Activated naive CD8-positive, alpha-beta T cell (primary cell): Measurements from ENCODE around the gene MDFIC.

Source experiments
- H3K27ac Mint-ChIP-seq: one replicate; pipeline ENCODE4 v1.8.0; 2021; ENCODE audit warnings: mixed read lengths
- H3K27me3 Mint-ChIP-seq: one replicate; pipeline ENCODE4 v1.8.0; 2021; ENCODE audit warnings: mixed read lengths
- H3K36me3 Mint-ChIP-seq: one replicate; pipeline ENCODE4 v1.8.0; 2021; ENCODE audit warnings: mixed read lengths
- H3K4me1 Mint-ChIP-seq: one replicate; pipeline ENCODE4 v1.8.0; 2021; ENCODE audit warnings: low read depth, mixed read lengths
- H3K4me3 Mint-ChIP-seq: one replicate; pipeline ENCODE4 v1.8.0; 2021; ENCODE audit warnings: mild to moderate bottlenecking, mixed read lengths
- H3K9me3 Mint-ChIP-seq: one replicate; pipeline ENCODE4 v1.8.0; 2021; ENCODE audit warnings: low read depth, mixed read lengths

The MDFIC gene

DNA sequence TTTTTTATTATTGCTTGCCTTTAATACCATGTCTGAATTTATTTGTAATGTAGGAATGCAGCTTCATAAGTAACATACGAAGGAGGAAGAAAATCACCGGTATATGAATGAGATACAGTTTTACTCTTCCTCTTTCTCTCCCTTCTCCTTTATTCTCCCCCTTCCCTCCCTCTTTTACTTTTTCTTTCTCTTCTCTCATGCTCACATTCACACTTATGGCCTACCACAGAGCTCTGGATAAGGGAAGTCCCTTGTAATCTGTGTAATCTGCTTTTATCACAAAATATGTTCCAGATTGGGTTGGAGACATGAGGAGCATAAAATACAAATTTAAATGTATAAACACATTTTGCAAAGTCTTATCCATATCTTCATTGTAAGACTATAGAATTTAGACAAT, 59.4 kb downstream of the MDFIC start:
- peaks cover 36% of the 10 kb centered on the region for H3K36me3 Mint-ChIP-seq
- peak overlapping the region; percentile 18 for H3K27ac Mint-ChIP-seq

DNA sequence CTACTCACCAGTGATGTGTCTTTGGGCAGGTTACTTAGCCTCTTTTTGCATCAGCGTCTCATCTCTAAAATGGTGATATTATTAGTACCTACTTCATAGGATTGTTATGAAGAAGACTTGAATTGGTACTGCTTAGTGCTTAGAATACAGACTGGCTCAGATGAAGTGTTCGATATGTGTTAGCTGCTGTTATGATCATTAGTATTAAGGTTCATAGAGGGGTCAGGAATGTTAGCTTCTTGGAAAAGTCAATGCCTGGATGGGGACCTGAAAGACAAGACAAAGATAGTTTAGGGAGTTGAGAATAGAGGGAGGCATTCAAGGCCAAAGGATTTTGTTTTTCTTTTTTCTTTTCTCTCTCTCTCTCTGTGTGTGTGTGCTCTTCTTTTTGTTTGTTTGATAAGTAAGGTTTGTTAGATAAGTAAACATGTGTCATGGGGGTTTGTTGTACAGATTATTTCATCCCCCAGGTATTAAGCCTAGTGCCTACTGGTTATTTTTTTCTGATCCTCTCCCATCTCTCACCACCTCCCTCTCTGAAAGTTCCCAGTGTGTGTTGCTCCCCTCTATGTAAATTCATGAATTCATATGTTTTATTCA, 63.3 kb downstream of the MDFIC start:
- no peaks in the 10 kb centered on the region for H3K27me3 Mint-ChIP-seq
- no peak overlapping the region for H3K4me3 Mint-ChIP-seq
- H3K36me3 Mint-ChIP-seq: peaks cover 45% of the 10 kb centered on the region
- H3K9me3 Mint-ChIP-seq: no peaks in the 10 kb centered on the region
- peaks cover 36% of the 10 kb centered on the region for H3K4me1 Mint-ChIP-seq
- H3K27ac Mint-ChIP-seq: peak overlapping the region; percentile 29

More for the DNA sequence above, 59.4 kb downstream of the MDFIC start:
- no peak overlapping the region for H3K4me3 Mint-ChIP-seq
- peaks cover 43% of the 10 kb centered on the region for H3K4me1 Mint-ChIP-seq
- H3K9me3 Mint-ChIP-seq: no peaks in the 10 kb centered on the region
- no peaks in the 10 kb centered on the region for H3K27me3 Mint-ChIP-seq

DNA sequence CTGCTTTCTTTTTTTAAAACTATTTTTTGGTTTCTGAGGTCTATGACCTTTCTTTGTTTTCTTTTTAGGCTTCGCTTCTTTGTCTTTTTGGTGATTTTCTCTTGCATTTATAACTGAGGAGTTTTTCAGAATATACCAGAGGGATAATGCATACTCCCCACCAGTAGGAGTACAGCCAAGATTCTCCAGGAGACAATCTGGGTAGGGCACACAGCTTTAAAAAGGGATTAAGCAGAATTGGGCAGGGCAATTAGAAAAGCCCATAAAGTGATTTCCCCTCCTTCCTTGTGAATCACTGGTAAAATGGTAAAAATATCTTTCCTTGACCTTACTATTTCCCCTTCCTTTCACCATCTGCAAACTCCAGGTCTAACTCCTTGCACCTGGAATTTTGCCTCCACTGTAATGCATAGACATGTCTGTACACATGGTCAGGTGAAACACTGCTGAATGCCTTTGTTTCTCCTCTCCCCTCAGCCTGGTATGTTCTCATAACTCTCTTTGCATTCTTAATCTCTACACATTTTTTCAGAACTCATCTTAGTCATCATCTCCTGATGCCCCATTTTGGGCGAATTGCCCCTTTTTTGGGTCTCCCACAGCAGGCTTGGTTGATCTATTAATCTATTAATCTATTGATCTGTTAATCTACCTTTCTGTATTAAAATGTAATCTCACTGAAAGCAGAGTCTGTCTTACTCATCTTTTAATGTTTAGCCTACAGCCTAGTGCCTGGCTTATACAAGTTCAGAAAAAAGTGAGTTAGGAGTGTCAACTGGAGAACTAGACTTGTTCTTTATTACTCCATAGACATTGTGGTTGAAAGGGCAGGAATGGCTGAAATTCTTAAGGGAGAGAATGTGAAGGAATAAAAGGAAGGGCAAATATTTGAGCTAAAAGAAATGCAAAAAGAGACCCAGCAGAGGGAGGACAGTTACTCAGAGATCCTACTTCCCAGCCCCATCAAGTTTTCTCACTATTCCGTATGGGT, 64.6 kb downstream of the MDFIC start:
- Mint-ChIP-seq H3K4me3 (no peak overlapping the region), H3K27me3 (no peaks in the 10 kb centered on the region), H3K9me3 (no peaks in the 10 kb centered on the region), H3K4me1 (peaks cover 26% of the 10 kb centered on the region), H3K27ac (peak overlapping the region; percentile 14), H3K36me3 (peaks cover 41% of the 10 kb centered on the region)

DNA sequence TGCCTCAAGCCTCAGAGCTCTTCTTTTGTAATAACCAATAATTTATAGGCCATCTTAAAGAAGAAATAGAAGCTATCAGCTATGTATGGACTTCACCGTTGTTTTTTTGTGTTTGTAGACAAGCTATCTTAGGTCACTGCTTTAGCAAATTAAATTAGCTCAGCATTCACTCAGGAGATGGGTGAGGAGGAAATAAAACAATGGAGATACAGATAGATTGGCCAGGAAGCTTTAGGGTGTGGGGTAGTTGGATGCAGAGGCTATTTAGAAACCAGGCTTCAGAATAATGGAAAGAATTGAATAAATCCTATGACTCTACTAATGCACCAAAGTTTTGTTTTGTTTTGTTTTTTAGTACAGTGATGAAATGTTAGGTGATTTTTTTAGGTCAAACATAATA, 66.1 kb downstream of the MDFIC start:
- no peaks in the 10 kb centered on the region for H3K27me3 Mint-ChIP-seq
- no peak overlapping the region for H3K4me3 Mint-ChIP-seq
- H3K4me1 Mint-ChIP-seq: peaks cover 28% of the 10 kb centered on the region
- H3K36me3 Mint-ChIP-seq: peaks cover 35% of the 10 kb centered on the region
- H3K27ac Mint-ChIP-seq: no peak overlapping the region
- H3K9me3 Mint-ChIP-seq: no peaks in the 10 kb centered on the region

- no peak overlapping the region for H3K4me3 Mint-ChIP-seq
- H3K27ac Mint-ChIP-seq: no peak overlapping the region
- peaks cover 39% of the 10 kb centered on the region for H3K36me3 Mint-ChIP-seq
- no peaks in the 10 kb centered on the region for H3K27me3 Mint-ChIP-seq
- H3K9me3 Mint-ChIP-seq: no peaks in the 10 kb centered on the region
- H3K4me1 Mint-ChIP-seq: peaks cover 35% of the 10 kb centered on the region
Measured at GRCh38 chr7:114988755-114989375, 67.0 kb downstream of the MDFIC start.

DNA sequence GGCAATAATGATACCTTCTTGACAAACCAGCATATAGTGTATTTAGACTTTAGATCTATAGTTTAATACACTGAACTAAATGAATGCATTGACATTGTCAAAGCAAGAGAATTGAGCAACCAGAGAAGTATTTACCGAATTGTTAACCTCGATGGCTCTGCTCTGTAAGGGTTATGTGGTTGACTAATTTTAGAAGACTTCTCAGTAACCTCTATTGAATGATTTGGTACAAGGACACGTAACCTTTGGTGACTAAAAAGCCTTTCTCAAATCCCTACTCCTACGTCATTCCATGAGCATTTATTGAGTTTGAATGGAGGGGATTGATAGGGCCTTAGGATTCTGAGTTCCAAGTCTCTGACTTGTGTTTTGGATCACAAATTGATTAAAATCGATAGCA, 67.6 kb downstream of the MDFIC start:
- Mint-ChIP-seq H3K27me3 (no peaks in the 10 kb centered on the region), H3K4me3 (no peak overlapping the region), H3K27ac (no peak overlapping the region), H3K4me1 (peaks cover 39% of the 10 kb centered on the region), H3K36me3 (peaks cover 39% of the 10 kb centered on the region), H3K9me3 (no peaks in the 10 kb centered on the region)

GRCh38 chr7:114997487-114998404, 75.9 kb downstream of the MDFIC start:
- Mint-ChIP-seq H3K9me3 (no peaks in the 10 kb centered on the region), H3K27me3 (no peaks in the 10 kb centered on the region), H3K36me3 (peaks cover 29% of the 10 kb centered on the region), H3K27ac (peak overlapping the region; percentile 86), H3K4me1 (peaks cover 71% of the 10 kb centered on the region), H3K4me3 (no peak overlapping the region)

DNA sequence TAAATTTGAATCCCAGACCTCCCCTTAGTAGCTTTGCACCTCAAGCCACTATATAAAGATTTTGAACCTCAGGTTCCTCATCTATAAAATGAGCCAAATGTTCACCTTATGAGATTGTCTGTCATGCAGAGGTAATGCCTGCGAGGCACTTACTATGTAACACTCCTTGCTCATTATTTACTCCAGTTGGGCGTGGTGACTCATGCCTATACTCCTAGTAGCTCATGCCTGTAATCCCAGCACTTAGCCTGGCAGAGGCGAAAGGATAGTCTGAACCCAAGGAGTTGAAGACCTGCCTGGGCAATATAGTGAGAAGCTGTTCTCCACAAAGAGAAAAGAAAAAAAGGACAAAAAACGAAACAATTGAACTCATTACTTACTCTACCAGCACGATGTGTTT, 82.2 kb downstream of the MDFIC start:
- H3K27ac Mint-ChIP-seq: peak overlapping the region; percentile 47
- no peak overlapping the region for H3K4me3 Mint-ChIP-seq
- peaks cover 75% of the 10 kb centered on the region for H3K4me1 Mint-ChIP-seq
- H3K36me3 Mint-ChIP-seq: peaks cover 20% of the 10 kb centered on the region
- H3K9me3 Mint-ChIP-seq: no peaks in the 10 kb centered on the region
- no peaks in the 10 kb centered on the region for H3K27me3 Mint-ChIP-seq

GRCh38 chr7:115005251-115005650, 83.4 kb downstream of the MDFIC start:
- Mint-ChIP-seq H3K36me3 (peaks cover 23% of the 10 kb centered on the region), H3K27me3 (no peaks in the 10 kb centered on the region), H3K4me3 (no peak overlapping the region), H3K27ac (peak overlapping the region; percentile 65), H3K9me3 (no peaks in the 10 kb centered on the region), H3K4me1 (peaks cover 86% of the 10 kb centered on the region)

DNA sequence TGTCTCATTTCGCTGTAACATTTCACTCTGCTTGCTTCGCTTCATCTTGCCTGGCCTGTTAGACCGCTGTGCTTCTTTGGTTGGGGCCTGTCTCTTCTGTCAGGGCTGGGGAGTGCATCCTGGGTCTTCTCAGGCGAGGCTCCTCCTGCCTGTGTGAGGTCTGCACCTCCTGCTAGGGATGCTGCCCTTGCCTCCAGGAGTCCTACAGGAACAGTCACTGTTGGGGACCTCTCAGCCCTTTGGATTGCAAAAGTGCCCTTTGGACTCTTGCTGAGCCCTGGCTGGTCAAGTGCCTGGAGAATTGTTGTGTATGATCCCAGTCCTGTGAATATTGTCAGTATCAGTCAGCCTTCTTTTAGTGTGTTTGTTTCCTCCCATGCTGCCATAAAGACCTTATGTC, 84.1 kb downstream of the MDFIC start:
- H3K9me3 Mint-ChIP-seq: no peaks in the 10 kb centered on the region
- peak overlapping the region; percentile 47 for H3K27ac Mint-ChIP-seq
- H3K4me3 Mint-ChIP-seq: no peak overlapping the region
- no peaks in the 10 kb centered on the region for H3K27me3 Mint-ChIP-seq
- H3K4me1 Mint-ChIP-seq: peaks cover 88% of the 10 kb centered on the region
- H3K36me3 Mint-ChIP-seq: peaks cover 23% of the 10 kb centered on the region

GRCh38 chr7:115007751-115008150, 85.9 kb downstream of the MDFIC start:
- Mint-ChIP-seq H3K27me3 (no peaks in the 10 kb centered on the region), H3K9me3 (no peaks in the 10 kb centered on the region), H3K27ac (peak overlapping the region; percentile 90), H3K4me3 (peak overlapping the region; percentile 73), H3K4me1 (peaks cover 87% of the 10 kb centered on the region), H3K36me3 (peaks cover 24% of the 10 kb centered on the region)

- Mint-ChIP-seq H3K27ac (peak overlapping the region; percentile 90), H3K9me3 (no peaks in the 10 kb centered on the region), H3K4me1 (peaks cover 84% of the 10 kb centered on the region)
Measured at GRCh38 chr7:115008465-115009114, 86.7 kb downstream of the MDFIC start.

DNA sequence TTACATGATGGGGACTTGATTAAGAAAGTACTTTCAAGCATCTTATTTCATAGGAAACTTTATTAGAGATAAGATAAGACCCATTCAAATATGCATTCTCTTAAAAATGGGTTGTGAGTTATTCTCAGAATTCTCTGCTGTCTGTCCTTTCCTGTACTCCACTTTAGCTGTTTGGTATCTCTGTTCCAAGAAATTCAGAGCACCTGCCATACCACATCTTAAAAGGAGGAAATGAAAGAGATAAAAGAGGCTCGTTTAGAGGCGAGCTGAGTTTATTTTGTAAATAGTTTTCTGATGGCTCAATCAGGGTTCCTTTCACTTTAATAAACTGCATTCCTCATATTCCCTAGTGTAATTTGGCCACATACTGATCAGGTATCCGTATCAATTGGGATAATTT, 87.2 kb downstream of the MDFIC start:
- H3K36me3 Mint-ChIP-seq: peaks cover 23% of the 10 kb centered on the region
- H3K4me1 Mint-ChIP-seq: peaks cover 86% of the 10 kb centered on the region
- H3K27me3 Mint-ChIP-seq: no peaks in the 10 kb centered on the region
- H3K9me3 Mint-ChIP-seq: no peaks in the 10 kb centered on the region
- peak overlapping the region; percentile 73 for H3K4me3 Mint-ChIP-seq
- peak overlapping the region; percentile 90 for H3K27ac Mint-ChIP-seq

More at GRCh38 chr7:115008465-115009114, 86.7 kb downstream of the MDFIC start:
- Mint-ChIP-seq H3K27me3 (no peaks in the 10 kb centered on the region), H3K36me3 (peaks cover 22% of the 10 kb centered on the region), H3K4me3 (peak overlapping the region; percentile 73)
